ENCODE results near the gene PAPPA.

DNA sequence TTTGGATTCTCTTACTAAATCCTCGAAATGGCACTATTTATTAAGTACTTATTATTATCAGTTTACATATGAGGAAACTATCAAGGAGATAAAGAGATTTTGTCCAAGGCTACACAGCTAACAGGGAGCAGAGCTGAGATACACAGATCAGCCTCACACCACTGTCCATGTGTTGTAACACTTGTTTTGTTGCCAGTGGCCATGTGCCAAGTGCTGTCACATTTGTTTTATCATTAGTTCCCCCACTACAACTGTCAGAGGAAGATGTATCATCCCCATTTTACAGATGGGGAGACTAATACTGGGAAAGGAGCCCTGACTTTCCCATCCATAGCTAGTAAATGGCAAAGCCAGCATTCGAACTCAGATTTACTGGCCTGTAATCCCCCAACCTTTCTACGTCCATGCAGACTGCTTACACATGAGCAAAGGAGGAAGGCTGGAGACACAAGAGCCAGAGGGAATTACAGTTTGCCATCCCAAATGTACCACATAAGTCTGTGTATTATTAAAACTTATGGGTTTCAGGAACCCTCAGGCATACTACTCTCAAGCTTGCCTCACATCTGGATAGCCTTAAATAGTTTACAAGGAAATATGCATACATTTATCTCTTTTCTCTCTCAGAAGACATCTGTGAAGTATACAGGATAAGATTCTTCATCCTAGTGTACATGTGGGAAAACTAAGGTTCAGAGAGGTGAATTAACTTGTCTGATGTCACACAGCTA lies 25.1 kb downstream of the PAPPA start:
- TF ChIP-seq CTCF (IDR thresholded peaks at IDR 0.05) (no peak), EZH2phosphoT487 (IDR thresholded peaks at IDR 0.05) (no peak)

Data from neural progenitor cell (in vitro differentiated cells).